Muscle layer of colon (tissue), 2 donors: Measurements from ENCODE around the gene FMN2.
A peak's percentile ranks its signal among the peaks of the same experiment; 100 is the strongest.

Experiments
- H3K27ac ChIP-seq: one replicate; pipeline ENCODE4 v1.7.0; 2013; ENCODE audit warnings: low read depth, mild to moderate bottlenecking, low read length, moderate library complexity
- H3K27me3 ChIP-seq, 2 donors: one replicate each; pipeline ENCODE4 v1.7.0; 2013; ENCODE audit warnings: low read length in 2 of 2, mild to moderate bottlenecking in 2 of 2; ENCODE audit not compliant: insufficient read depth in 2 of 2, control insufficient read depth in 1 of 2
- H3K36me3 ChIP-seq: one replicate; pipeline ENCODE4 v1.7.0; 2013; ENCODE audit warnings: mild to moderate bottlenecking, low read length; ENCODE audit not compliant: insufficient read depth
- H3K4me1 ChIP-seq: one replicate; pipeline ENCODE4 v1.7.0; 2013; ENCODE audit warnings: mild to moderate bottlenecking, low read length; ENCODE audit not compliant: insufficient read depth
- H3K4me3 ChIP-seq, 2 donors: one replicate each; pipeline ENCODE4 v1.7.0; 2013; ENCODE audit warnings: low read length in 2 of 2, low read depth in 1 of 2, mild to moderate bottlenecking in 1 of 2, moderate library complexity in 1 of 2
- H3K9ac ChIP-seq: one replicate; pipeline ENCODE4 v1.7.0; 2013; ENCODE audit warnings: low read length
- H3K9me3 ChIP-seq: one replicate; pipeline ENCODE4 v1.7.0; 2013; ENCODE audit warnings: mild to moderate bottlenecking, low read length
- donor health status: abdominal sarcoma.
- donor health status: Adenocarcinoma of cecum.

The FMN2 gene

GRCh38 chr1:240084337-240084736 is 7.3 kb upstream of the FMN2 start:
- no peak overlapping the region for H3K9ac ChIP-seq
- no peaks in the 10 kb centered on the region for H3K9me3 ChIP-seq
- H3K27ac ChIP-seq = no peak overlapping the region
- H3K4me1 ChIP-seq = no peaks in the 10 kb centered on the region
- no peaks in the 10 kb centered on the region for H3K36me3 ChIP-seq
- H3K4me3 ChIP-seq = no peak overlapping the region
- H3K27me3 ChIP-seq = no peaks in the 10 kb centered on the region

- H3K27ac ChIP-seq = no peak overlapping the region
- no peaks in the 10 kb centered on the region for H3K27me3 ChIP-seq
- H3K36me3 ChIP-seq = no peaks in the 10 kb centered on the region
- no peak overlapping the region for H3K9ac ChIP-seq
- no peak overlapping the region for H3K4me3 ChIP-seq
- H3K4me1 ChIP-seq = no peaks in the 10 kb centered on the region
- H3K9me3 ChIP-seq = no peaks in the 10 kb centered on the region
Observed at GRCh38 chr1:240084749-240085148, 6.9 kb upstream of the FMN2 start.

- Histone ChIP-seq H3K36me3 (no peaks in the 10 kb centered on the region), H3K9ac (no peak overlapping the region), H3K27me3 (no peaks in the 10 kb centered on the region), H3K27ac (no peak overlapping the region), H3K4me3 (no peak overlapping the region), H3K9me3 (no peaks in the 10 kb centered on the region), H3K4me1 (no peaks in the 10 kb centered on the region)
Observed at GRCh38 chr1:240086726-240087125, 5.0 kb upstream of the FMN2 start.

GRCh38 chr1:240090014-240090413 is 1.7 kb upstream of the FMN2 start:
- Histone ChIP-seq H3K36me3 (no peaks in the 10 kb centered on the region), H3K9ac (no peak overlapping the region), H3K4me3 (no peak overlapping the region), H3K9me3 (no peaks in the 10 kb centered on the region), H3K4me1 (no peaks in the 10 kb centered on the region), H3K27me3 (peaks cover 0 to 9% of the 10 kb centered on the region in 2 donors), H3K27ac (no peak overlapping the region)

GRCh38 chr1:240090957-240091600 is 604 bp upstream of the FMN2 start:
- peaks cover 0 to 9% of the 10 kb centered on the region in 2 donors for H3K27me3 ChIP-seq
- H3K36me3 ChIP-seq = no peaks in the 10 kb centered on the region
- peak overlapping the region; percentile 52 for H3K27ac ChIP-seq
- peaks cover 8% of the 10 kb centered on the region for H3K4me1 ChIP-seq
- H3K4me3 ChIP-seq = peak overlapping the region in 1 of 2 donors; percentile 60
- no peak overlapping the region for H3K9ac ChIP-seq
- no peaks in the 10 kb centered on the region for H3K9me3 ChIP-seq

- H3K36me3 ChIP-seq = no peaks in the 10 kb centered on the region
- peak overlapping the region; percentile 93 for H3K27ac ChIP-seq
- H3K4me3 ChIP-seq = peak overlapping the region; percentile 60 to 79
- H3K9ac ChIP-seq = no peak overlapping the region
- H3K27me3 ChIP-seq = peaks cover 0 to 9% of the 10 kb centered on the region in 2 donors
- no peaks in the 10 kb centered on the region for H3K9me3 ChIP-seq
- peaks cover 10% of the 10 kb centered on the region for H3K4me1 ChIP-seq
Observed at GRCh38 chr1:240092301-240093119, 827 bp downstream of the FMN2 start.

GRCh38 chr1:240093120-240093961 is 1.7 kb downstream of the FMN2 start:
- peak overlapping the region; percentile 39 for H3K9ac ChIP-seq
- peaks cover 10% of the 10 kb centered on the region for H3K4me1 ChIP-seq
- H3K36me3 ChIP-seq = no peaks in the 10 kb centered on the region
- peaks cover 0 to 9% of the 10 kb centered on the region in 2 donors for H3K27me3 ChIP-seq
- H3K27ac ChIP-seq = peak overlapping the region; percentile 93
- peak overlapping the region; percentile 60 to 79 for H3K4me3 ChIP-seq
- H3K9me3 ChIP-seq = no peaks in the 10 kb centered on the region

- H3K9me3 ChIP-seq = no peaks in the 10 kb centered on the region
- H3K27ac ChIP-seq = peak overlapping the region; percentile 93
- no peaks in the 10 kb centered on the region for H3K36me3 ChIP-seq
- H3K9ac ChIP-seq = peak overlapping the region; percentile 39
- H3K4me3 ChIP-seq = peak overlapping the region; percentile 60 to 79
- H3K27me3 ChIP-seq = peaks cover 0 to 9% of the 10 kb centered on the region in 2 donors
- peaks cover 16% of the 10 kb centered on the region for H3K4me1 ChIP-seq
Observed at GRCh38 chr1:240094041-240094722, 2.5 kb downstream of the FMN2 start.

- H3K27ac ChIP-seq = no peak overlapping the region
- H3K9me3 ChIP-seq = no peaks in the 10 kb centered on the region
- H3K36me3 ChIP-seq = no peaks in the 10 kb centered on the region
- H3K4me1 ChIP-seq = peaks cover 40% of the 10 kb centered on the region
- H3K9ac ChIP-seq = no peak overlapping the region
- no peak overlapping the region for H3K4me3 ChIP-seq
- H3K27me3 ChIP-seq = peaks cover 0 to 9% of the 10 kb centered on the region in 2 donors
Observed at GRCh38 chr1:240096974-240097373, 5.3 kb downstream of the FMN2 start.

- Histone ChIP-seq H3K4me1 (peaks cover 41% of the 10 kb centered on the region), H3K27me3 (peaks cover 0 to 5% of the 10 kb centered on the region in 2 donors), H3K9ac (no peak overlapping the region), H3K27ac (peak overlapping the region; percentile 47), H3K9me3 (no peaks in the 10 kb centered on the region), H3K4me3 (no peak overlapping the region), H3K36me3 (no peaks in the 10 kb centered on the region)
Observed at GRCh38 chr1:240098534-240098933, 6.9 kb downstream of the FMN2 start.

GRCh38 chr1:240099329-240099728 is 7.6 kb downstream of the FMN2 start:
- Histone ChIP-seq H3K27me3 (no peaks in the 10 kb centered on the region), H3K9me3 (no peaks in the 10 kb centered on the region), H3K36me3 (no peaks in the 10 kb centered on the region), H3K4me3 (peak overlapping the region in 1 of 2 donors; percentile 7), H3K9ac (peak overlapping the region; percentile 8), H3K27ac (peak overlapping the region; percentile 47), H3K4me1 (peaks cover 41% of the 10 kb centered on the region)
